ENCODE results near the gene SLC28A1. TPM values are rescaled to one million over a fixed set of nuclear protein-coding genes. Genes with fewer than 3 reads are reported as not detected.

Gene SLC28A1
- total RNA-seq, 1 donor from 2014 or later: not detected

DNA sequence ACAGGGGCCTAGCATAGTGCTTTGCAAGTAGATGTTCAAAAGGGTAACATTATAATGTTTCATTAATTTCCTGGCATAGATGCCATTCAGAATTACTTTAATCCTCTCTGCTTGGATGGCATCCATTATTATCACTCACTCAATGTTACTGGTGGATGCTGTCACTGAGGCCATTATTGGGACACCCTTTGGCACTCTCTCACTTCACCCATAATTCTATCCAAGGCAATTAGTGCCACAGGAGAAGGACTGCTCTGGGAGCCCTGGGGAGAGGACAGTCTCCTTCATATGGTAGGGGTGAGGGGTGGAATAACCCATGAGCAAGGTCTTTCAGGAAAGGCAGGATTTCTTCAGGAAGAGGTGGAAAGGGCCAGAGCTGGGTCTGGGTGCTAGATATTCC lies 28.7 kb upstream of the SLC28A1 start:
- H3K27ac ChIP-seq (ENCODE audit: low read depth, low read length): no peak overlapping the region
- Mint-ChIP-seq H3K4me3 (ENCODE audit: unreplicated experiment) (no peak overlapping the region), H3K27me3 (ENCODE audit: low read depth, unreplicated experiment) (peaks cover 5% of the 10 kb centered on the region), H3K9me3 (ENCODE audit: unreplicated experiment) (no peaks in the 10 kb centered on the region), H3K4me1 (ENCODE audit: low read depth, unreplicated experiment) (no peaks in the 10 kb centered on the region), H3K27ac (ENCODE audit: unreplicated experiment) (no peak overlapping the region), H3K36me3 (ENCODE audit: low read depth, unreplicated experiment) (peaks cover 2% of the 10 kb centered on the region)
- H4K20me1 ChIP-seq (ENCODE audit: insufficient read depth, low read length): no peaks in the 10 kb centered on the region
- no peak for DNase-seq (ENCODE audit: low read depth)
- no peaks in the 10 kb centered on the region for H3K4me1 ChIP-seq (ENCODE audit: insufficient read depth, low read length)
- no peaks in the 10 kb centered on the region for H3K79me2 ChIP-seq (ENCODE audit: insufficient read depth, low read length)
- no peaks in the 10 kb centered on the region for H3K27me3 ChIP-seq (ENCODE audit: insufficient read depth, low read length)
- H3K36me3 ChIP-seq (ENCODE audit: insufficient read depth, low read length): no peaks in the 10 kb centered on the region
- FAIRE-seq: no peak
- TF ChIP-seq EZH2 (IDR thresholded peaks at IDR 0.05; ENCODE audit: insufficient read depth, low read length): no peak
- TF ChIP-seq, protein P1, sequence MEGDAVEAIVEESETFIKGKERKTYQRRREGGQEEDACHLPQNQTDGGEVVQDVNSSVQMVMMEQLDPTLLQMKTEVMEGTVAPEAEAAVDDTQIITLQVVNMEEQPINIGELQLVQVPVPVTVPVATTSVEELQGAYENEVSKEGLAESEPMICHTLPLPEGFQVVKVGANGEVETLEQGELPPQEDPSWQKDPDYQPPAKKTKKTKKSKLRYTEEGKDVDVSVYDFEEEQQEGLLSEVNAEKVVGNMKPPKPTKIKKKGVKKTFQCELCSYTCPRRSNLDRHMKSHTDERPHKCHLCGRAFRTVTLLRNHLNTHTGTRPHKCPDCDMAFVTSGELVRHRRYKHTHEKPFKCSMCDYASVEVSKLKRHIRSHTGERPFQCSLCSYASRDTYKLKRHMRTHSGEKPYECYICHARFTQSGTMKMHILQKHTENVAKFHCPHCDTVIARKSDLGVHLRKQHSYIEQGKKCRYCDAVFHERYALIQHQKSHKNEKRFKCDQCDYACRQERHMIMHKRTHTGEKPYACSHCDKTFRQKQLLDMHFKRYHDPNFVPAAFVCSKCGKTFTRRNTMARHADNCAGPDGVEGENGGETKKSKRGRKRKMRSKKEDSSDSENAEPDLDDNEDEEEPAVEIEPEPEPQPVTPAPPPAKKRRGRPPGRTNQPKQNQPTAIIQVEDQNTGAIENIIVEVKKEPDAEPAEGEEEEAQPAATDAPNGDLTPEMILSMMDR (IDR thresholded peaks at IDR 0.05; ENCODE audit: insufficient read depth, low read depth, low read length): no peak
- H3K9ac ChIP-seq (ENCODE audit: low read length): no peak overlapping the region
- H3K4me3 ChIP-seq (ENCODE audit: insufficient read depth, low read depth, low read length): no peak overlapping the region
- no peak overlapping the region for H3K4me2 ChIP-seq (ENCODE audit: low read length)
- H3K9me3 ChIP-seq (ENCODE audit: insufficient read depth, low read depth, low read length): no peaks in the 10 kb centered on the region
- no peak overlapping the region for H2AFZ ChIP-seq (ENCODE audit: low read depth, low read length)

DNA sequence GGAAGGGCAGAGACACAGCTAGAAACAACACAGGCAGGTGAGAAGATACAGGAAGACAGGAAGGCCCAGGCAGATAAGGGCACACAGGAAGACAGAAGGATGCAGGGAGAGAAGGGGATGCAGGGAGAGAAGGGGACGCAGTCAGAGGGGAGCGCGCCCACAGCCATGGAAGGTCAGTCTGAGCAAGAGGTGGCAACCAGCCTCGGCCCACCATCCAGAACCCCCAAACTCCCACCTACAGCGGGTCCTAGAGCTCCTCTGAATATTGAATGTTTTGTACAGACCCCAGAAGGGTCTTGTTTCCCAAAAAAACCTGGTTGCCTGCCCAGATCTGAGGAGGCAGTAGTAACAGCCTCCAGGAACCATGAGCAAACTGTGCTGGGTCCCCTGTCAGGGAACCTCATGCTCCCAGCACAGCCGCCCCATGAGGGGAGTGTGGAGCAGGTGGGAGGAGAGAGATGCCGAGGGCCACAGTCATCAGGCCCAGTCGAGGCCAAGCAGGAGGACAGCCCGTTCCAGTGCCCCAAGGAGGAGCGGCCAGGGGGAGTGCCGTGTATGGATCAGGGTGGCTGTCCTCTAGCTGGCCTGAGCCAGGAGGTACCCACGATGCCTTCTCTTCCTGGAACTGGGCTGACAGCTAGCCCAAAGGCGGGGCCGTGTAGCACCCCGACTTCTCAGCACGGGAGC lies 27.6 kb upstream of the SLC28A1 start:
- no peaks in the 10 kb centered on the region for H3K9me3 ChIP-seq (ENCODE audit: insufficient read depth, low read depth, low read length)
- Mint-ChIP-seq H3K4me1 (ENCODE audit: low read depth, unreplicated experiment) (no peaks in the 10 kb centered on the region), H3K9me3 (ENCODE audit: unreplicated experiment) (no peaks in the 10 kb centered on the region), H3K4me3 (ENCODE audit: unreplicated experiment) (no peak overlapping the region), H3K27ac (ENCODE audit: unreplicated experiment) (no peak overlapping the region), H3K36me3 (ENCODE audit: low read depth, unreplicated experiment) (peaks cover 2% of the 10 kb centered on the region), H3K27me3 (ENCODE audit: low read depth, unreplicated experiment) (peaks cover 5% of the 10 kb centered on the region)
- H3K9ac ChIP-seq (ENCODE audit: low read length): no peak overlapping the region
- DNase-seq (ENCODE audit: low read depth): no peak
- FAIRE-seq: no peak
- H4K20me1 ChIP-seq (ENCODE audit: insufficient read depth, low read length): no peaks in the 10 kb centered on the region
- TF ChIP-seq, protein P1 (IDR thresholded peaks at IDR 0.05; ENCODE audit: insufficient read depth, low read depth, low read length): no peak
- no peak for TF ChIP-seq EZH2 (IDR thresholded peaks at IDR 0.05; ENCODE audit: insufficient read depth, low read length)
- no peaks in the 10 kb centered on the region for H3K36me3 ChIP-seq (ENCODE audit: insufficient read depth, low read length)
- H3K79me2 ChIP-seq (ENCODE audit: insufficient read depth, low read length): no peaks in the 10 kb centered on the region
- H3K4me3 ChIP-seq (ENCODE audit: insufficient read depth, low read depth, low read length): no peak overlapping the region
- no peak overlapping the region for H2AFZ ChIP-seq (ENCODE audit: low read depth, low read length)
- H3K4me2 ChIP-seq (ENCODE audit: low read length): no peak overlapping the region
- no peaks in the 10 kb centered on the region for H3K27me3 ChIP-seq (ENCODE audit: insufficient read depth, low read length)
- H3K27ac ChIP-seq (ENCODE audit: low read depth, low read length): no peak overlapping the region
- no peaks in the 10 kb centered on the region for H3K4me1 ChIP-seq (ENCODE audit: insufficient read depth, low read length)

- Histone ChIP-seq H4K20me1 (ENCODE audit: insufficient read depth, low read length) (no peaks in the 10 kb centered on the region), H3K9ac (ENCODE audit: low read length) (no peak overlapping the region), H3K27ac (ENCODE audit: low read depth, low read length) (no peak overlapping the region), H2AFZ (ENCODE audit: low read depth, low read length) (no peak overlapping the region), H3K9me3 (ENCODE audit: insufficient read depth, low read depth, low read length) (no peaks in the 10 kb centered on the region), H3K79me2 (ENCODE audit: insufficient read depth, low read length) (no peaks in the 10 kb centered on the region), H3K4me1 (ENCODE audit: insufficient read depth, low read length) (no peaks in the 10 kb centered on the region), H3K27me3 (ENCODE audit: insufficient read depth, low read length) (no peaks in the 10 kb centered on the region), H3K4me2 (ENCODE audit: low read length) (no peak overlapping the region), H3K36me3 (ENCODE audit: insufficient read depth, low read length) (no peaks in the 10 kb centered on the region), H3K4me3 (ENCODE audit: insufficient read depth, low read depth, low read length) (no peak overlapping the region)
- peaks cover 2% of the 10 kb centered on the region for H3K36me3 Mint-ChIP-seq (ENCODE audit: low read depth, unreplicated experiment)
- FAIRE-seq: no peak
- H3K9me3 Mint-ChIP-seq (ENCODE audit: unreplicated experiment): no peaks in the 10 kb centered on the region
- H3K4me3 Mint-ChIP-seq (ENCODE audit: unreplicated experiment): no peak overlapping the region
- TF ChIP-seq, protein P1 (IDR thresholded peaks at IDR 0.05; ENCODE audit: insufficient read depth, low read depth, low read length): no peak
- no peak for TF ChIP-seq EZH2 (IDR thresholded peaks at IDR 0.05; ENCODE audit: insufficient read depth, low read length)
- no peak overlapping the region for H3K27ac Mint-ChIP-seq (ENCODE audit: unreplicated experiment)
- no peaks in the 10 kb centered on the region for H3K4me1 Mint-ChIP-seq (ENCODE audit: low read depth, unreplicated experiment)
- DNase-seq (ENCODE audit: low read depth): no peak
- peaks cover 5% of the 10 kb centered on the region for H3K27me3 Mint-ChIP-seq (ENCODE audit: low read depth, unreplicated experiment)
These were observed 27.0 kb upstream of the SLC28A1 start for GRCh38 chr15:84857418-84858004.
